B cell (primary cell): ENCODE results near the gene THSD7B. TPM values are rescaled to one million over a fixed set of nuclear protein-coding genes. Genes with fewer than 3 reads are reported as not detected.

Experiments
- ATAC-seq: fragments of 200-7000 bp; cut with Tn5 transposase; one replicate; pipeline ENCODE4 v1.10.0; 2021; ENCODE audit warnings: low read depth, mild to moderate bottlenecking, moderate number of reproducible peaks, moderate library complexity
- CTCF ChIA-PET: fragments of 350-600 bp; sonication (Branson Sonifier 250); formaldehyde crosslinking; loops from one replicate; lab custom pipeline; 2021; ENCODE audit warnings: antibody characterized with exemption, inconsistent platforms; lab: Charles Lee
- POLR2A ChIA-PET: fragments of 350-600 bp; sonication (Branson Sonifier 250); formaldehyde crosslinking; loops from one replicate; lab custom pipeline; 2021; ENCODE audit warnings: antibody characterized with exemption; lab: Charles Lee
- DNase-seq: peaks from one replicate; pipeline ENCODE4 v3.0.0; 2013
- H2AFZ ChIP-seq: 2 replicates; pipeline ENCODE4 v1.6.1; 2012; ENCODE audit warnings: mild to moderate bottlenecking, low read depth, low read length; ENCODE audit not compliant: insufficient read depth, poor library complexity, severe bottlenecking
- H3K27ac ChIP-seq, 2 donors: 1 replicate in 1 of 2; 2 replicates in 1 of 2; pipeline ENCODE4 v1.5.1; 2012 to 2013; ENCODE audit warnings: low read length in 2 of 2, mild to moderate bottlenecking in 2 of 2, moderate library complexity in 1 of 2
- H3K27me3 ChIP-seq, 4 experiments: fragments of 200-600 bp in 1 of 4; sonication (generic) in 1 of 4; replicated peaks in 1 of 4; 1 replicate in 2 of 4; 2 replicates in 2 of 4; pipeline versions ENCODE4 v1.6.1 to v1.7.0; 2013 to 2016; ENCODE audit warnings: low read length in 3 of 4, mild to moderate bottlenecking in 2 of 4, mixed read lengths in 1 of 4, moderate library complexity in 1 of 4; ENCODE audit not compliant: insufficient read depth in 4 of 4, control insufficient read depth in 3 of 4; ENCODE audit errors: control extremely low read depth in 1 of 4
- H3K36me3 ChIP-seq, 2 experiments: replicated peaks in 1 of 2; 1 replicate in 1 of 2; 2 replicates in 1 of 2; pipeline versions ENCODE4 v1.6.1 to v1.7.1; 2013; ENCODE audit warnings: low read length in 1 of 2; ENCODE audit not compliant: insufficient read depth in 2 of 2, control insufficient read depth in 1 of 2; ENCODE audit errors: control extremely low read depth in 1 of 2, extremely low read depth in 1 of 2
- H3K4me1 ChIP-seq, 2 donors: fragments of 200-600 bp in 1 of 2; sonication (generic) in 1 of 2; 1 replicate in 1 of 2; 2 replicates in 1 of 2; pipeline versions ENCODE4 v1.5.1 to v1.6.1; 2013 to 2017; ENCODE audit warnings: low read length in 2 of 2; ENCODE audit not compliant: control insufficient read depth in 2 of 2, insufficient read depth in 2 of 2
- H3K4me2 ChIP-seq: replicated peaks from 2 replicates; pipeline ENCODE3; 2012; ENCODE audit warnings: mild to moderate bottlenecking, low read depth, low read length; ENCODE audit not compliant: poor library complexity, severe bottlenecking
- H3K4me3 ChIP-seq, 5 experiments: fragments of 200-600 bp in 1 of 5; sonication (generic) in 1 of 5; 1 replicate in 3 of 5; 2 replicates in 2 of 5; pipeline versions ENCODE4 v1.5.1 to v1.7.0; 2011 to 2016; ENCODE audit warnings: low read length in 4 of 5, mild to moderate bottlenecking in 4 of 5, low read depth in 2 of 5, control low read depth in 1 of 5, moderate library complexity in 1 of 5; ENCODE audit not compliant: insufficient read depth in 1 of 5; ENCODE audit errors: control extremely low read depth in 1 of 5, extremely low read depth in 1 of 5
- H3K79me2 ChIP-seq: fragments of 200-600 bp; sonication (generic); one replicate; pipeline ENCODE4 v1.6.0; 2016; ENCODE audit warnings: low read length; ENCODE audit not compliant: control insufficient read depth, insufficient read depth
- H3K9ac ChIP-seq: fragments of 200-600 bp; sonication (generic); 2 replicates; pipeline ENCODE4 v1.6.1; 2017; ENCODE audit warnings: mild to moderate bottlenecking, low read length, moderate library complexity
- H3K9me3 ChIP-seq, 3 donors: one replicate each; pipeline versions ENCODE4 v1.6.1 to v1.7.1; 2013; ENCODE audit warnings: low read length in 2 of 3; ENCODE audit not compliant: control insufficient read depth in 2 of 3, insufficient read depth in 1 of 3; ENCODE audit errors: control extremely low read depth in 1 of 3
- H4K20me1 ChIP-seq: 2 replicates; pipeline ENCODE4 v1.6.0; 2012; ENCODE audit warnings: mild to moderate bottlenecking, low read length; ENCODE audit not compliant: insufficient read depth, control insufficient read depth, poor library complexity, severe bottlenecking
- H3K27ac Mint-ChIP-seq: one replicate; pipeline ENCODE4 v1.8.0; 2021; ENCODE audit warnings: mixed read lengths
- H3K27me3 Mint-ChIP-seq: one replicate; pipeline ENCODE4 v1.8.0; 2021; ENCODE audit warnings: mixed read lengths
- H3K4me1 Mint-ChIP-seq: one replicate; pipeline ENCODE4 v1.8.0; 2021; ENCODE audit warnings: mixed read lengths
- H3K4me3 Mint-ChIP-seq: one replicate; pipeline ENCODE4 v1.8.0; 2021; ENCODE audit warnings: mixed read lengths
- H3K9me3 Mint-ChIP-seq: one replicate; pipeline ENCODE4 v1.8.0; 2022; ENCODE audit warnings: mixed read lengths; ENCODE audit not compliant: insufficient read depth
- EZH2 ChIP-seq: IDR thresholded peaks from 2 replicates; pipeline ENCODE4 v1.6.1; 2012; ENCODE audit warnings: borderline replicate concordance, low read depth, mild to moderate bottlenecking, moderate library complexity, low read length; ENCODE audit not compliant: insufficient read depth, poor library complexity, severe bottlenecking
- WGBS: methylation state at CpG from one replicate; pipeline ENCODE4 v1.1.5; 2013; ENCODE audit warnings: missing lambda C conversion rate; ENCODE audit not compliant: insufficient coverage; 5-methylcytosine and 5-hydroxymethylcytosine counted together
- intact Hi-C: fragments of 100-400 bp; cut with micrococcal nuclease; formaldehyde crosslinking; loops from one replicate; pipeline ENCODE4 v1.10.0; 2022
- polyA plus RNA-seq: library from polyadenylated mRNA; depleted of rRNA; stranded (reverse); fragments of >200 nt; gene quantifications from 2 replicates; pipeline ENCODE4 v1.2.3, GENCODE V29; 2012
- total RNA-seq, 2 donors: library from RNA; stranded (reverse); fragments of 120-200 nt in 1 of 2; gene quantifications; 1 replicate in 1 of 2; 2 replicates in 1 of 2; pipeline versions ENCODE4 v1.2.3 to v1.2.4, GENCODE V29; 2013 to 2022
- TF ChIP-seq, protein P1 (sequence below): fragments of 200-600 bp; IDR thresholded peaks from one replicate; pipeline ENCODE4 v1.8.0; 2022; ENCODE audit warnings: antibody characterized with exemption, mild to moderate bottlenecking

Gene THSD7B
- total and polyA plus RNA-seq, 2 donors (not counting 1 experiment from before 2014, with no cell fraction given): 0.76 TPM; not detected in 1

DNA sequence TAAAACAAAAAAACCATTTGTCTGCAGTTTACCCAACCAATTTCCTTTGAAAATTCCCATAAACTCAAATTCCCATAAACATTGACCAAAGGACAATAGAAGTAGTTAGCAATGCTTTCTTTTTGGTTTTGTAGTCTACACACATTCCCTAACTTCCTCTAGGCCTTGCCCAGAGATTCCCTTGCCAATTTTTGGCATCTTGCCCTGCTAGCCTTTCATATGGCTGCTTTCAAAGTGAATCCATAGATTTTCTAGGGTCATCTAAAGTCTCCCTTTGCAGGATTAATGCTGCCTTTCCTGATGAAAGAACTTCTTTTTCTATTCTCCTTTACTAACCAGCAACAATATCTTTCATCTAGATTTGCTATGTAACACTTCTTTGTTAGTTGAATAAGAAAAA, 33.4 kb downstream of the THSD7B start:
- no peaks in the 10 kb centered on the region for H3K4me1 Mint-ChIP-seq
- no peak for ATAC-seq
- Histone ChIP-seq H4K20me1 (no peaks in the 10 kb centered on the region), H3K9me3 (no peaks in the 10 kb centered on the region), H3K9ac (no peak overlapping the region), H3K4me1 (no peaks in the 10 kb centered on the region), H3K4me3 (no peak overlapping the region), H3K79me2 (no peaks in the 10 kb centered on the region), H3K27me3 (no peaks in the 10 kb centered on the region), H3K36me3 (no peaks in the 10 kb centered on the region), H2AFZ (no peak overlapping the region), H3K27ac (no peak overlapping the region), H3K4me2 (no peak overlapping the region)
- no peak for TF ChIP-seq EZH2
- TF ChIP-seq, protein P1, sequence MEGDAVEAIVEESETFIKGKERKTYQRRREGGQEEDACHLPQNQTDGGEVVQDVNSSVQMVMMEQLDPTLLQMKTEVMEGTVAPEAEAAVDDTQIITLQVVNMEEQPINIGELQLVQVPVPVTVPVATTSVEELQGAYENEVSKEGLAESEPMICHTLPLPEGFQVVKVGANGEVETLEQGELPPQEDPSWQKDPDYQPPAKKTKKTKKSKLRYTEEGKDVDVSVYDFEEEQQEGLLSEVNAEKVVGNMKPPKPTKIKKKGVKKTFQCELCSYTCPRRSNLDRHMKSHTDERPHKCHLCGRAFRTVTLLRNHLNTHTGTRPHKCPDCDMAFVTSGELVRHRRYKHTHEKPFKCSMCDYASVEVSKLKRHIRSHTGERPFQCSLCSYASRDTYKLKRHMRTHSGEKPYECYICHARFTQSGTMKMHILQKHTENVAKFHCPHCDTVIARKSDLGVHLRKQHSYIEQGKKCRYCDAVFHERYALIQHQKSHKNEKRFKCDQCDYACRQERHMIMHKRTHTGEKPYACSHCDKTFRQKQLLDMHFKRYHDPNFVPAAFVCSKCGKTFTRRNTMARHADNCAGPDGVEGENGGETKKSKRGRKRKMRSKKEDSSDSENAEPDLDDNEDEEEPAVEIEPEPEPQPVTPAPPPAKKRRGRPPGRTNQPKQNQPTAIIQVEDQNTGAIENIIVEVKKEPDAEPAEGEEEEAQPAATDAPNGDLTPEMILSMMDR: no peak
- intact Hi-C loops: no loop called here
- DNase-seq: no peak
- H3K4me3 Mint-ChIP-seq: no peak overlapping the region
- POLR2A ChIA-PET: no interaction called here
- H3K27ac Mint-ChIP-seq: no peak overlapping the region
- CTCF ChIA-PET: no interaction called here
- peaks cover 2% of the 10 kb centered on the region for H3K27me3 Mint-ChIP-seq
- H3K9me3 Mint-ChIP-seq: no peaks in the 10 kb centered on the region

DNA sequence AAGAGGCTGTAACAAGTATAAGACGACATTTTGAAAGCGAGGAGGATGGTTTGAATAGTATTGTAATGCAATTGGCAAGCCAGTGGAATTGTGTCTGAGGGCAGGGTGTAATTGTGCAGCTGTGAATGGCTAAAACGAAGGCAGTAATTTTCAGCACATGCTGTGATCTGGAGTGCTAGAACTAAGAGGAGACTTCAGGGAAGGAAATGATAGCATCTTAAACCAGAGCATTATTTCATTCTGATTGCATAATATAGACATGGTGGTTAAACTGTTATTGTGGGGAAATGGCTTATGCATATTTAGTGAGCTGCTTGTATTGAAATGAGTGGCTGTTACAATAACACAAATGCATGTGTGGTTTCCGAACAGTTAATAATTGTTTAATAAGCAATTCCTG, 36.3 kb downstream of the THSD7B start:
- H3K27ac ChIP-seq: no peak overlapping the region
- intact Hi-C loops: no loop called here
- POLR2A ChIA-PET: no interaction called here
- H3K27me3 Mint-ChIP-seq: peaks cover 2% of the 10 kb centered on the region
- no peaks in the 10 kb centered on the region for H3K4me1 Mint-ChIP-seq
- 60% methylated on average over 3 of the region's 4 CpGs for WGBS
- H3K9me3 Mint-ChIP-seq: no peaks in the 10 kb centered on the region
- H3K9me3 ChIP-seq: peaks cover 0 to 5% (median 0%) of the 10 kb centered on the region in 3 donors
- H3K79me2 ChIP-seq: no peaks in the 10 kb centered on the region
- CTCF ChIA-PET: no interaction called here
- H3K27ac Mint-ChIP-seq: no peak overlapping the region
- no peaks in the 10 kb centered on the region for H3K27me3 ChIP-seq
- TF ChIP-seq, protein P1: no peak
- TF ChIP-seq EZH2: no peak
- no peak for DNase-seq
- H3K9ac ChIP-seq: no peak overlapping the region
- no peak overlapping the region for H3K4me2 ChIP-seq
- H3K36me3 ChIP-seq: no peaks in the 10 kb centered on the region
- H2AFZ ChIP-seq: no peak overlapping the region
- no peaks in the 10 kb centered on the region for H3K4me1 ChIP-seq
- no peak overlapping the region for H3K4me3 Mint-ChIP-seq
- no peaks in the 10 kb centered on the region for H4K20me1 ChIP-seq
- ATAC-seq: no peak
- no peak overlapping the region for H3K4me3 ChIP-seq
